ENCODE measurements around the gene CPEB3. TPM values are rescaled to one million over a fixed set of nuclear protein-coding genes. Genes with fewer than 3 reads are reported as not detected.
A peak's percentile ranks its signal among the peaks of the same experiment; 100 is the strongest.

CPEB3 gene
- total RNA-seq, 1 experiment from 2014 or later = 1.1 TPM

GRCh38 chr10:92291921-92292845 lies 1.3 kb upstream of the CPEB3 start:
- no peaks in the 10 kb centered on the region for H3K9me3 ChIP-seq (ENCODE audit: low read depth, low read length, poor library complexity, severe bottlenecking)
- peak overlapping the region; percentile 90 for H3K4me3 ChIP-seq (ENCODE audit: low read depth, low read length, poor library complexity, severe bottlenecking)
- DNase-seq (ENCODE audit: low spot score) = peak; percentile 66
- peak; percentile 62 for TF ChIP-seq CTCF (conservative IDR thresholded peaks at IDR 0.05; ENCODE audit: low read depth, low read length)
- TF ChIP-seq EZH2 (IDR thresholded peaks at IDR 0.05; ENCODE audit: borderline replicate concordance, low read depth, low read length, poor library complexity, severe bottlenecking) = no peak
- H3K4me1 ChIP-seq (ENCODE audit: insufficient read depth, low read length, poor library complexity, severe bottlenecking) = no peaks in the 10 kb centered on the region
- BruUV-seq (replicated peaks) = no TSS peak
- H3K27ac ChIP-seq (ENCODE audit: low read depth, low read length, poor library complexity, severe bottlenecking) = peak overlapping the region; percentile 91
- intact Hi-C loops (cut with micrococcal nuclease; ENCODE audit: unreplicated experiment) = loop anchor here (5.0 kb wide), 1 partner anchor 50 kb away; no protein-coding TSS in a partner anchor
- CTCF ChIA-PET = interaction anchor here (0.5 to 1.5 kb wide), 3 partner anchors 37 to 204 kb away, joined by 3 to 5 read pairs (median 5); no protein-coding TSS in a partner anchor
- H3K36me3 ChIP-seq (ENCODE audit: insufficient read depth, low read length, poor library complexity, severe bottlenecking) = peaks cover 14% of the 10 kb centered on the region
- no peaks in the 10 kb centered on the region for H3K27me3 ChIP-seq (replicated peaks; ENCODE audit: insufficient read depth, low read depth, low read length, poor library complexity)
- POLR2A ChIA-PET (ENCODE audit: low non-redundant PET) = interaction anchor here (0.6 kb wide), 1 partner anchor 321 kb away, joined by 4 read pairs; no protein-coding TSS in a partner anchor

GRCh38 chr10:92291616-92291865 lies 663 bp upstream of the CPEB3 start:
- Histone ChIP-seq H3K4me3 (ENCODE audit: low read depth, low read length, poor library complexity, severe bottlenecking) (peak overlapping the region; percentile 90), H3K4me1 (ENCODE audit: insufficient read depth, low read length, poor library complexity, severe bottlenecking) (no peaks in the 10 kb centered on the region), H3K9me3 (ENCODE audit: low read depth, low read length, poor library complexity, severe bottlenecking) (no peaks in the 10 kb centered on the region), H3K27ac (ENCODE audit: low read depth, low read length, poor library complexity, severe bottlenecking) (peak overlapping the region; percentile 91), H3K36me3 (ENCODE audit: insufficient read depth, low read length, poor library complexity, severe bottlenecking) (peaks cover 14% of the 10 kb centered on the region), H3K27me3 (replicated peaks; ENCODE audit: insufficient read depth, low read depth, low read length, poor library complexity) (no peaks in the 10 kb centered on the region)
- ChIA-PET POLR2A (ENCODE audit: low non-redundant PET) (interaction anchor here (0.6 kb wide), 2 partner anchors 204 to 322 kb away, joined by 4 to 6 read pairs; no protein-coding TSS in a partner anchor), CTCF (interaction anchor here (0.6 to 1.5 kb wide), 4 partner anchors 36 to 204 kb away, joined by 3 to 5 read pairs (median 4); no protein-coding TSS in a partner anchor)
- no peak for DNase-seq (ENCODE audit: low spot score)
- TF ChIP-seq EZH2 (IDR thresholded peaks at IDR 0.05; ENCODE audit: borderline replicate concordance, low read depth, low read length, poor library complexity, severe bottlenecking) (no peak), CTCF (conservative IDR thresholded peaks at IDR 0.05; ENCODE audit: low read depth, low read length) (no peak)
- BruUV-seq (replicated peaks) = no TSS peak
- intact Hi-C loops (cut with micrococcal nuclease; ENCODE audit: unreplicated experiment) = loop anchor here (5.0 kb wide), 1 partner anchor 49 kb away; no protein-coding TSS in a partner anchor

- POLR2A ChIA-PET (ENCODE audit: low non-redundant PET) = interaction anchor here (0.6 to 0.7 kb wide), 2 partner anchors 201 to 332 kb away, joined by 4 to 16 read pairs; no protein-coding TSS in a partner anchor
- peak; percentile 61 for DNase-seq (ENCODE audit: low spot score)
Measured at GRCh38 chr10:92290076-92290836, 622 bp downstream of the CPEB3 start.

More at GRCh38 chr10:92290076-92290836, 622 bp downstream of the CPEB3 start:
- Histone ChIP-seq H3K4me3 (ENCODE audit: low read depth, low read length, poor library complexity, severe bottlenecking) (peak overlapping the region; percentile 90), H3K4me1 (ENCODE audit: insufficient read depth, low read length, poor library complexity, severe bottlenecking) (no peaks in the 10 kb centered on the region), H3K9me3 (ENCODE audit: low read depth, low read length, poor library complexity, severe bottlenecking) (no peaks in the 10 kb centered on the region), H3K36me3 (ENCODE audit: insufficient read depth, low read length, poor library complexity, severe bottlenecking) (peaks cover 14% of the 10 kb centered on the region), H3K27me3 (replicated peaks; ENCODE audit: insufficient read depth, low read depth, low read length, poor library complexity) (no peaks in the 10 kb centered on the region), H3K27ac (ENCODE audit: low read depth, low read length, poor library complexity, severe bottlenecking) (peak overlapping the region; percentile 91)
- CTCF ChIA-PET = interaction anchor here (1.0 to 1.5 kb wide), 2 partner anchors 73 to 202 kb away, joined by 3 to 5 read pairs; no protein-coding TSS in a partner anchor
- TF ChIP-seq EZH2 (IDR thresholded peaks at IDR 0.05; ENCODE audit: borderline replicate concordance, low read depth, low read length, poor library complexity, severe bottlenecking) (no peak), CTCF (conservative IDR thresholded peaks at IDR 0.05; ENCODE audit: low read depth, low read length) (no peak)
- BruUV-seq (replicated peaks) = TSS peak; percentile 63
- intact Hi-C loops (cut with micrococcal nuclease; ENCODE audit: unreplicated experiment) = loop anchor here (1.0 to 5.0 kb wide), 2 partner anchors 48 to 203 kb away; no protein-coding TSS in a partner anchor
